ENCODE measurements around the gene PTGS1. TPM values are rescaled to one million over a fixed set of nuclear protein-coding genes. Genes with fewer than 3 reads are reported as not detected.

Gene PTGS1
- total and polyA plus RNA-seq, 9 of the 15 experiments (the other 6 are each of a cell fraction or from before 2014, with no cell fraction given), result 3.4 to 12.9 (median 5.3) TPM

DNA sequence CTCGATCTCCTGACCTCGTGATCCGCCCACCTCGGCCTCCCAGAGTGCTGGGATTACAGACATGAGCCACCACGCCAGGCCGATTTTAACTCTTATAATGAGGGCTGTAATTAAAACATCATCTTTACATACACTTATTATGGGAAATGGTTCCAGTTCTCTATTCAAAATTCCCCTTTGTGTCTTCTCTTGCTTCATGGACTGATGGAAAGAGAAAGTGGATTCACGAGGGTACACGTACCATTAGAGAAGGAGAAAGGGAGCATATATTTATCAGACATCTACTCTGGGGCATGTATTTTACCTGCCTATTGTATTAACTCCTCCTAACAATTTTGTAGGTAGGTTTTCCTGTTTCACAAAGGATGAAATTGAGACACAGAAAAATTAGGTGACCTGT is 31.1 kb downstream of the PTGS1 start:
- no peak overlapping the region; a peak in 1 of 4 replicates for H3K9ac ChIP-seq (ENCODE audit: insufficient read depth in 1 of 2, low read depth in 2 of 2, low read length in 2 of 2)
- H3K9me3 ChIP-seq (replicated peaks; ENCODE audit: control insufficient read depth, insufficient read depth, low read depth, low read length), result no peaks in the 10 kb centered on the region; the same call in 1 of the 2 replicates
- intact Hi-C loops (cut with micrococcal nuclease) (no loop called here), in situ Hi-C loops (cut with MboI) (no loop called here)
- ChIA-PET POLR2A (interaction anchor here (0.7 kb wide), 1 partner anchor 8 kb away, joined by 3 read pairs; no protein-coding TSS in a partner anchor), CTCF (ENCODE audit: low intra/inter-chr PET ratio) (no interaction called here)
- DNase-seq (ENCODE audit: extremely low read depth in 1 of 4, low spot score in 3 of 4) (no peak), FAIRE-seq (no peak), ATAC-seq (no peak)
- no peaks in the 10 kb centered on the region for H3K36me3 ChIP-seq (ENCODE audit: control insufficient read depth, insufficient read depth, low read length)
- H3K79me2 ChIP-seq (ENCODE audit: control insufficient read depth, insufficient read depth, low read length), result no peaks in the 10 kb centered on the region
- peaks cover 3 to 17% of the 10 kb centered on the region in 2 experiments; a peak in 4 of 5 replicates for H3K4me1 ChIP-seq (replicated peaks in 1 of 2; ENCODE audit: control insufficient read depth in 2 of 2, insufficient read depth in 2 of 2, low read length in 2 of 2)
- 41% methylated on average over 6 of the region's 8 CpGs for WGBS (ENCODE audit: insufficient coverage, low coverage, missing lambda C conversion rate)
- no peak overlapping the region for H3K4me3 ChIP-seq
- H3K27ac ChIP-seq (ENCODE audit: extremely low read depth, low read depth, low read length), result peak overlapping the region; percentile 53; the same call in 2 of the 3 replicates
- peak overlapping the region; percentile 52; the same call in 1 of the 2 replicates for H2AFZ ChIP-seq (ENCODE audit: low read depth, low read length)
- peak overlapping the region; percentile 36 for H3K4me2 ChIP-seq (ENCODE audit: insufficient read depth, low read length)
- no peaks in the 10 kb centered on the region for H3K9me1 ChIP-seq (ENCODE audit: control insufficient read depth, insufficient read depth, low read length)
- BruUV-seq (replicated peaks), result no TSS peak
- no peaks in the 10 kb centered on the region for H3K27me3 ChIP-seq (ENCODE audit: control insufficient read depth in 2 of 2, insufficient read depth in 2 of 2, low read length in 2 of 2)
- H4K20me1 ChIP-seq (replicated peaks; ENCODE audit: control insufficient read depth, insufficient read depth, low read length), result no peaks in the 10 kb centered on the region
- TF ChIP-seq RBM39 (optimal IDR thresholded peaks at IDR 0.05; ENCODE audit: low read depth, low read length), result no peak
- no peak for TF ChIP-seq NUFIP1 (IDR thresholded peaks at IDR 0.05; ENCODE audit: partially characterized antibody)
- TF ChIP-seq, protein P1, sequence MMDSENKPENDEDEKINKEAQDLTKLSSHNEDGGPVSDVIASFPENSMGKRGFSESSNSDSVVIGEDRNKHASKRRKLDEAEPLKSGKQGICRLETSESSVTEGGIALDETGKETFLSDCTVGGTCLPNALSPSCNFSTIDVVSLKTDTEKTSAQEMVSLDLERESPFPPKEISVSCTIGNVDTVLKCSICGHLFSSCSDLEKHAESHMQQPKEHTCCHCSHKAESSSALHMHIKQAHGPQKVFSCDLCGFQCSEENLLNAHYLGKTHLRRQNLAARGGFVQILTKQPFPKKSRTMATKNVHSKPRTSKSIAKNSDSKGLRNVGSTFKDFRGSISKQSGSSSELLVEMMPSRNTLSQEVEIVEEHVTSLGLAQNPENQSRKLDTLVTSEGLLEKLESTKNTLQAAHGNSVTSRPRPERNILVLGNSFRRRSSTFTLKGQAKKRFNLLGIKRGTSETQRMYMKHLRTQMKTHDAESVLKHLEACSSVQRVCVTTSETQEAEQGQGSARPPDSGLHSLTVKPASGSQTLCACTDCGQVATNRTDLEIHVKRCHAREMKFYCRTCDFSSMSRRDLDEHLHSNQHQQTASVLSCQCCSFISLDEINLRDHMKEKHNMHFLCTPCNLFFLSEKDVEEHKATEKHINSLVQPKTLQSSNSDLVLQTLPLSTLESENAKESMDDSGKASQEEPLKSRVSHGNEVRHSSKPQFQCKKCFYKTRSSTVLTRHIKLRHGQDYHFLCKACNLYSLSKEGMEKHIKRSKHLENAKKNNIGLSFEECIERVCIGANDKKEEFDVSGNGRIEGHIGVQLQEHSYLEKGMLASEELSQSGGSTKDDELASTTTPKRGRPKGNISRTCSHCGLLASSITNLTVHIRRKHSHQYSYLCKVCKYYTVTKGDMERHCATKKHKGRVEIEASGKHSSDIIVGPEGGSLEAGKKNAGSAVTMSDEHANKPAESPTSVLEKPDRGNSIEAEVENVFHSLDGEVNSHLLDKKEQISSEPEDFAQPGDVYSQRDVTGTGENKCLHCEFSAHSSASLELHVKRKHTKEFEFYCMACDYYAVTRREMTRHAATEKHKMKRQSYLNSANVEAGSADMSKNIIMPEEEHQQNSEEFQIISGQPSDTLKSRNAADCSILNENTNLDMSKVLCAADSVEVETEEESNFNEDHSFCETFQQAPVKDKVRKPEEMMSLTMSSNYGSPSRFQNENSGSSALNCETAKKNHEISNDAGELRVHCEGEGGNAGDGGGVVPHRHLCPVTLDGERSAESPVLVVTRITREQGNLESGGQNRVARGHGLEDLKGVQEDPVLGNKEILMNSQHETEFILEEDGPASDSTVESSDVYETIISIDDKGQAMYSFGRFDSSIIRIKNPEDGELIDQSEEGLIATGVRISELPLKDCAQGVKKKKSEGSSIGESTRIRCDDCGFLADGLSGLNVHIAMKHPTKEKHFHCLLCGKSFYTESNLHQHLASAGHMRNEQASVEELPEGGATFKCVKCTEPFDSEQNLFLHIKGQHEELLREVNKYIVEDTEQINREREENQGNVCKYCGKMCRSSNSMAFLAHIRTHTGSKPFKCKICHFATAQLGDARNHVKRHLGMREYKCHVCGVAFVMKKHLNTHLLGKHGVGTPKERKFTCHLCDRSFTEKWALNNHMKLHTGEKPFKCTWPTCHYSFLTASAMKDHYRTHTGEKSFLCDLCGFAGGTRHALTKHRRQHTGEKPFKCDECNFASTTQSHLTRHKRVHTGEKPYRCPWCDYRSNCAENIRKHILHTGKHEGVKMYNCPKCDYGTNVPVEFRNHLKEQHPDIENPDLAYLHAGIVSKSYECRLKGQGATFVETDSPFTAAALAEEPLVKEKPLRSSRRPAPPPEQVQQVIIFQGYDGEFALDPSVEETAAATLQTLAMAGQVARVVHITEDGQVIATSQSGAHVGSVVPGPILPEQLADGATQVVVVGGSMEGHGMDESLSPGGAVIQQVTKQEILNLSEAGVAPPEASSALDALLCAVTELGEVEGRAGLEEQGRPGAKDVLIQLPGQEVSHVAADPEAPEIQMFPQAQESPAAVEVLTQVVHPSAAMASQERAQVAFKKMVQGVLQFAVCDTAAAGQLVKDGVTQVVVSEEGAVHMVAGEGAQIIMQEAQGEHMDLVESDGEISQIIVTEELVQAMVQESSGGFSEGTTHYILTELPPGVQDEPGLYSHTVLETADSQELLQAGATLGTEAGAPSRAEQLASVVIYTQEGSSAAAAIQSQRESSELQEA (IDR thresholded peaks at IDR 0.05; ENCODE audit: low read depth), result no peak
- no peak for TF ChIP-seq ZKSCAN8 (CRISPR knock-in tag; IDR thresholded peaks at IDR 0.05)
- TF ChIP-seq, protein P2, sequence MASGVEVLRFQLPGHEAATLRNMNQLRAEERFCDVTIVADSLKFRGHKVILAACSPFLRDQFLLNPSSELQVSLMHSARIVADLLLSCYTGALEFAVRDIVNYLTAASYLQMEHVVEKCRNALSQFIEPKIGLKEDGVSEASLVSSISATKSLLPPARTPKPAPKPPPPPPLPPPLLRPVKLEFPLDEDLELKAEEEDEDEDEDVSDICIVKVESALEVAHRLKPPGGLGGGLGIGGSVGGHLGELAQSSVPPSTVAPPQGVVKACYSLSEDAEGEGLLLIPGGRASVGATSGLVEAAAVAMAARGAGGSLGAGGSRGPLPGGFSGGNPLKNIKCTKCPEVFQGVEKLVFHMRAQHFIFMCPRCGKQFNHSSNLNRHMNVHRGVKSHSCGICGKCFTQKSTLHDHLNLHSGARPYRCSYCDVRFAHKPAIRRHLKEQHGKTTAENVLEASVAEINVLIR (CRISPR knock-in tag; IDR thresholded peaks at IDR 0.05), result no peak
- TF ChIP-seq HOXB6 (CRISPR knock-in tag; IDR thresholded peaks at IDR 0.05; ENCODE audit: borderline replicate concordance), result no peak
- TF ChIP-seq, protein P3, sequence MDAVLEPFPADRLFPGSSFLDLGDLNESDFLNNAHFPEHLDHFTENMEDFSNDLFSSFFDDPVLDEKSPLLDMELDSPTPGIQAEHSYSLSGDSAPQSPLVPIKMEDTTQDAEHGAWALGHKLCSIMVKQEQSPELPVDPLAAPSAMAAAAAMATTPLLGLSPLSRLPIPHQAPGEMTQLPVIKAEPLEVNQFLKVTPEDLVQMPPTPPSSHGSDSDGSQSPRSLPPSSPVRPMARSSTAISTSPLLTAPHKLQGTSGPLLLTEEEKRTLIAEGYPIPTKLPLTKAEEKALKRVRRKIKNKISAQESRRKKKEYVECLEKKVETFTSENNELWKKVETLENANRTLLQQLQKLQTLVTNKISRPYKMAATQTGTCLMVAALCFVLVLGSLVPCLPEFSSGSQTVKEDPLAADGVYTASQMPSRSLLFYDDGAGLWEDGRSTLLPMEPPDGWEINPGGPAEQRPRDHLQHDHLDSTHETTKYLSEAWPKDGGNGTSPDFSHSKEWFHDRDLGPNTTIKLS (IDR thresholded peaks at IDR 0.05; ENCODE audit: borderline replicate concordance, low read depth), result no peak
- no peak for TF ChIP-seq BACH1 (tag; IDR thresholded peaks at IDR 0.05)
- no peak for TF ChIP-seq ZZZ3 (IDR thresholded peaks at IDR 0.05)
- no peak for TF ChIP-seq HCFC1 (IDR thresholded peaks at IDR 0.05; ENCODE audit: low read depth, low read length)
- TF ChIP-seq ZNF766 (CRISPR knock-in tag; conservative IDR thresholded peaks at IDR 0.05), result no peak
- TF ChIP-seq ASH1L (IDR thresholded peaks at IDR 0.05; ENCODE audit: borderline replicate concordance, low read depth, partially characterized antibody), result no peak
